Effector memory CD8-positive, alpha-beta T cell (primary cell): ENCODE results near the gene GDF3.
"Not testable (repeated sequence)": the region's sequence is repeated elsewhere in the genome, so short reads cannot be mapped to it uniquely, and the experiment has no call there.

Experiments used
- ATAC-seq: fragments of 150-1000 bp; cut with Tn5 transposase; replicated peaks from 2 replicates; pipeline ENCODE4 v1.10.0; 2021; ENCODE audit warnings: mild to moderate bottlenecking, moderate library complexity
- DNase-seq, 3 experiments: peaks; one replicate each; pipeline ENCODE4 v3.0.0; 2021
- H3K27ac Mint-ChIP-seq, 2 donors: one replicate each; pipeline ENCODE4 v1.8.0; 2022; ENCODE audit warnings: mild to moderate bottlenecking in 2 of 2, mixed read lengths in 2 of 2, moderate library complexity in 2 of 2
- H3K27me3 Mint-ChIP-seq, 2 donors: one replicate each; pipeline ENCODE4 v1.8.0; 2022; ENCODE audit warnings: mixed read lengths in 2 of 2
- H3K36me3 Mint-ChIP-seq: one replicate; pipeline ENCODE4 v1.8.0; 2022; ENCODE audit warnings: mild to moderate bottlenecking, moderate library complexity, mixed read lengths; ENCODE audit not compliant: insufficient read depth
- H3K4me1 Mint-ChIP-seq, 2 donors: one replicate each; pipeline ENCODE4 v1.8.0; 2022; ENCODE audit warnings: low read depth in 2 of 2, mixed read lengths in 2 of 2
- H3K4me3 Mint-ChIP-seq, 2 donors: one replicate each; pipeline ENCODE4 v1.8.0; 2022; ENCODE audit warnings: mild to moderate bottlenecking in 2 of 2, mixed read lengths in 2 of 2, moderate library complexity in 2 of 2
- H3K9me3 Mint-ChIP-seq, 2 donors: one replicate each; pipeline ENCODE4 v1.8.0; 2022; ENCODE audit warnings: mixed read lengths in 2 of 2

GDF3 gene

GRCh38 chr12:7646178-7646475 is 49.4 kb downstream of the GDF3 start:
- Mint-ChIP-seq H3K9me3 (no peaks in the 10 kb centered on the region), H3K36me3 (peaks cover 3% of the 10 kb centered on the region), H3K27ac (no peak overlapping the region), H3K27me3 (no peaks in the 10 kb centered on the region), H3K4me1 (peaks cover 0 to under 1% of the 10 kb centered on the region in 2 donors), H3K4me3 (no peak overlapping the region)
- no peak for ATAC-seq
- no peak for DNase-seq

DNA sequence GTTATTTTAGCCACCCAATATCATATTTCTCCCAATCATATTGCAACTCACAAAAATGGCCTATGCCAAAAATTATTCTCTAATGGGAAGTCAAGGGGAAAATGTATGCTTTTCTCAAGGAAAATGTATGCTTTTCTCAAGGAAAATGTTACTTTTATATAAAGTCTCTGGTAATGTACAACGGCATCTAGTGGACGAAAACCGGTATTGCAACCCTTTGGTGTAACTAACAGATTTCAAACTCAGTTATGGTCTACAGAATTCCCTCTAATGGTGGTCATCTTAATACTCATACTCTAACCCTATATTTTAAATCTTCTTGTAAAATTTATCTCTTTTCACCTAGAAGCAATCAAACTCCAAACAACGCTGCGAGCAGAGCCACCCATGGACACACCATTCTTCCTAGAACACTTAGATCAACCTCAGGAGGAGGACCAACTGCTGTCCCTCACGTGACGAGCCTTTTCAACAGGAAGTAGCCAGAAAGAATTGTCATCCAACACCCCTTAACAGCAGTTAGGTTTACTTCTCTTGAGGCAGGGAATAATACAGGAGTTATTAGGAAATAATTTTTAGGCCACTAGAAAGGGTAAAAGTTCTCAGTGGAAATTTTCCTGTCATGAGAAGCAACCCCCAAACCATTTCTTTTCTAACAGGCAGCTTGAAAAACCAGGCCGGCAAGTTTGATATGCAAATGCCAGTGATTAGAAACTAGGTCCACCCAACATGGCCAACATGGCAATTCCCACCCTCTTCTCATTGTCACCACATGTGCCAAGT is 50.0 kb downstream of the GDF3 start:
- ATAC-seq (no peak), DNase-seq (peak; percentile 12 to 34 (median 17))
- no peak overlapping the region for H3K27ac Mint-ChIP-seq
- peaks cover 0 to 5% of the 10 kb centered on the region in 2 donors for H3K27me3 Mint-ChIP-seq
- H3K4me3 Mint-ChIP-seq = no peak overlapping the region
- peaks cover 5 to 6% of the 10 kb centered on the region in 2 donors for H3K4me1 Mint-ChIP-seq
- H3K36me3 Mint-ChIP-seq = peaks cover 3% of the 10 kb centered on the region
- H3K9me3 Mint-ChIP-seq = no peaks in the 10 kb centered on the region

- H3K27ac Mint-ChIP-seq = no peak overlapping the region
- H3K4me3 Mint-ChIP-seq = no peak overlapping the region
- peaks cover 18 to 24% of the 10 kb centered on the region in 2 donors for H3K4me1 Mint-ChIP-seq
- H3K36me3 Mint-ChIP-seq = peaks cover 10% of the 10 kb centered on the region
- H3K9me3 Mint-ChIP-seq = no peaks in the 10 kb centered on the region
- no peak for DNase-seq
- H3K27me3 Mint-ChIP-seq = peaks cover 6% of the 10 kb centered on the region in 2 donors
- ATAC-seq = no peak
Observed at GRCh38 chr12:7642876-7643309, 52.7 kb downstream of the GDF3 start.

DNA sequence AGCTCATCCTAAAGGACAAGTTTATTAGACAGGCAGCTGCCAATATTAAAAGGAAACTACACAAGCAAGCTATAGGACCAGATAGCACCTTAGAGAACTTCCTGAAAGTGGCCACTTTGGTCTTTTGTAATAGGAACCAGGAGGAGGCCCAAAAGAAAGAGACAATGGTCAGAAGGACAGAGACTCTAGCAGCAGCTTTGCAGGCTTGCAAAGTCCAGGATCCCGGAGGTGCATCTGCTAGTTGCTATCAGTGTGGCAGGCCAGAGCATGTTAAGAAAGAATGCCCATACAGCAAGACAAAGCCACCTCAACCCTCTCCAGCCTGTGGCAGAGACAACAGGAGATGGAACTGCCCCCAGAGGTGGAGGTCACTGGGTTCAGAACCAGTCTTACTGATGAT is 53.3 kb downstream of the GDF3 start:
- DNase-seq (no peak), ATAC-seq (no peak)
- H3K27me3 Mint-ChIP-seq = peaks cover 6% of the 10 kb centered on the region in 2 donors
- no peaks in the 10 kb centered on the region for H3K9me3 Mint-ChIP-seq
- no peak overlapping the region for H3K27ac Mint-ChIP-seq
- H3K4me1 Mint-ChIP-seq = peaks cover 18 to 24% of the 10 kb centered on the region in 2 donors
- H3K36me3 Mint-ChIP-seq = peaks cover 10% of the 10 kb centered on the region
- no peak overlapping the region for H3K4me3 Mint-ChIP-seq

DNA sequence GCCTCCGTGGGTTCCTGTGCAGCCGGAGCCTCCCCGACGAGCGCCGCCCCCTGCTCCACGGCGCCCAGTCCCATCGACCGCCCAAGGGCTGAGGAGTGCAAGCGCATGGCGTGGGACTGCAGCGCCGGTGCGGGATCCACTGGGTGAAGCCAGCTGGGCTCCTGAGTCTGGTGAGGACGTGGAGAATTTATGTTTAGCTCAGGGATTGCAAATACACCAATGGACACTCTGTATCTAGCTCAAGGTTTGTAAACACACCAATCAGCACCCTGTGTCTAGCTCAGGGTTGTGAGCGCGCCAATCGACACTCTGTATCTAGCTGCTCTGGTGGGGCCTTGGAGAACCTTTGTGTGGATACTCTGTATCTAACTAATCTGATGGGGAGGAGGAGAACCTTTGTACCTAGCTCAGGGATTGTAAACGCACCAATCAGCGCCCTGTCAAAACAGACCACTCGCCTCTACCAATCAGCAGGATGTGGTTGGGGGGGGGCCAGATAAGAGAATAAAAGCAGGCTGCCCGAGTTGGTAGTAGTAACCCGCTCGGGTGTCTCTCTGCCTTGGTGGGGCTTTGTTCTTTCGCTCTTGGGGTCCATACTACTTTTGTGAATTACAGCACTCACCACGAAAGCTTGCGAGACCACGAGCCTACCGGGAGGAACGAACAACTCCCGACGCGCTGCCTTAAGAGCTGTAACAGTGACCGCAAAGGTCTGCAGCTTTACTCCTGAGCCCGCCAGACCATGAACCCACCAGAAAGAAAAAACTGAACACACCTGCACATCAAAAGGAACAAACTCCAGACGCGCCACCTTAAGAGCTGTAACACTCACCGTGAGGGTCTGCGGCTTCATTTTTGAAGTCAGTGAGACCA is 55.2 kb downstream of the GDF3 start:
- Mint-ChIP-seq H3K4me1 (peaks cover 18 to 24% of the 10 kb centered on the region in 2 donors), H3K27ac (peak overlapping the region; percentile 88 to 95), H3K4me3 (peak overlapping the region; percentile 78 to 84)
- peak; percentile 39 for ATAC-seq
- H3K27me3 Mint-ChIP-seq, H3K9me3 Mint-ChIP-seq, H3K36me3 Mint-ChIP-seq: not testable (repeated sequence)
- peak; percentile 43 to 54 (median 44) for DNase-seq
